HCT116 (cell line): ENCODE results near the gene RSPO4. TPM values are rescaled to one million over a fixed set of nuclear protein-coding genes. Genes with fewer than 3 reads are reported as not detected.

Experiments
- ATAC-seq: fragments of 200-7000 bp; cut with Tn5 transposase; 2 replicates; pipeline ENCODE4 v1.9.1; 2020; ENCODE audit warnings: mild to moderate bottlenecking, moderate library complexity
- BruUV-seq: library from RNA; stranded (reverse); fragments of 400-500 nt; replicated peaks from 2 replicates; lab custom pipeline; 2021; lab: Mats Ljungman, UMichigan
- CTCF ChIA-PET: fragments of 300-600 bp; sonication (Branson Sonifier 250); formaldehyde crosslinking; loops from one replicate; lab custom pipeline; 2021; ENCODE audit warnings: antibody characterized with exemption; lab: Charles Lee
- POLR2A ChIA-PET: fragments of 300-600, 350-600 bp; sonication (Branson Sonifier 250); formaldehyde crosslinking; loops from one replicate; lab custom pipeline; 2021; ENCODE audit warnings: antibody characterized with exemption; lab: Charles Lee
- RAD21 ChIA-PET, 2 experiments: fragments of 300-600 bp; sonication (Branson Sonifier 250); formaldehyde crosslinking; loops; one replicate each; lab custom pipeline; 2023; ENCODE audit warnings: low total read pairs in 2 of 2; ENCODE audit not compliant: uncharacterized antibody in 2 of 2, unreplicated experiment in 2 of 2, low non-redundant PET in 1 of 2; lab: Charles Lee
- DNase-seq: peaks from one replicate; pipeline ENCODE4 v3.0.0-alpha.2; 2010; ENCODE audit warnings: low read depth, low spot score
- H2AFZ ChIP-seq: fragments of 200-600 bp; shearing (Covaris generic), sonication (generic); 2 replicates; pipeline ENCODE4 v1.6.1; 2017; ENCODE audit warnings: low read depth, mixed run types, mixed read lengths, antibody characterized with exemption, low read length; ENCODE audit not compliant: poor library complexity, severe bottlenecking
- H3K27ac ChIP-seq: 2 replicates; pipeline ENCODE4 v1.5.1; 2012; ENCODE audit warnings: low read depth, low read length
- H3K27me3 ChIP-seq: fragments of 200-600 bp; sonication (generic); 2 replicates; pipeline ENCODE4 v1.6.1; 2016; ENCODE audit warnings: mixed run types, low read length, mixed read lengths; ENCODE audit not compliant: insufficient read depth
- H3K36me3 ChIP-seq, 2 experiments: fragments of 200-500 bp in 1 of 2; fragments of 200-600 bp in 1 of 2; sonication (Bioruptor generic) in 1 of 2; sonication (generic) in 1 of 2; 2 replicates each; pipeline versions ENCODE4 v1.5.1 to v1.6.1; 2014 to 2016; ENCODE audit warnings: low read length in 2 of 2, inconsistent platforms in 1 of 2, mixed read lengths in 1 of 2, mixed run types in 1 of 2; ENCODE audit not compliant: insufficient read depth in 2 of 2, control insufficient read depth in 1 of 2
- H3K4me1 ChIP-seq, 2 experiments: fragments of 200-600 bp in 1 of 2; sonication (generic) in 1 of 2; 2 replicates each; pipeline versions ENCODE4 v1.5.1 to v1.6.1; 2012 to 2017; ENCODE audit warnings: low read length in 2 of 2, inconsistent platforms in 1 of 2, mild to moderate bottlenecking in 1 of 2, mixed read lengths in 1 of 2, mixed run types in 1 of 2, moderate library complexity in 1 of 2; ENCODE audit not compliant: insufficient read depth in 2 of 2, control insufficient read depth in 1 of 2
- H3K4me2 ChIP-seq: fragments of 200-600 bp; sonication (generic); 2 replicates; pipeline ENCODE4 v1.6.1; 2017; ENCODE audit warnings: mixed run types, low read length, mixed read lengths
- H3K4me3 ChIP-seq, 2 experiments: fragments of 200-600 bp in 1 of 2; sonication (generic) in 1 of 2; replicated peaks in 1 of 2; 2 replicates each; pipeline ENCODE4 v1.5.1; 2011 to 2016; ENCODE audit warnings: low read length in 2 of 2, control low read depth in 1 of 2, low read depth in 1 of 2, mild to moderate bottlenecking in 1 of 2, mixed read lengths in 1 of 2, mixed run types in 1 of 2
- H3K79me2 ChIP-seq: fragments of 200-600 bp; sonication (generic); 2 replicates; pipeline ENCODE4 v1.6.1; 2017; ENCODE audit warnings: mild to moderate bottlenecking, mixed run types, low read length, moderate library complexity, mixed read lengths; ENCODE audit not compliant: insufficient read depth
- H3K9ac ChIP-seq: fragments of 200-600 bp; sonication (generic); 2 replicates; pipeline ENCODE4 v1.6.1; 2016; ENCODE audit warnings: low read length, mixed read lengths
- H3K9me2 ChIP-seq: fragments of 200-600 bp; sonication (generic), shearing (Covaris generic); 2 replicates; pipeline ENCODE4 v1.6.1; 2017; ENCODE audit warnings: mixed run types, mild to moderate bottlenecking, moderate library complexity; ENCODE audit not compliant: insufficient read depth
- H3K9me3 ChIP-seq, 2 experiments: fragments of 200-500 bp in 1 of 2; fragments of 200-600 bp in 1 of 2; sonication (Bioruptor generic) in 1 of 2; sonication (generic) in 1 of 2; 2 replicates each; pipeline ENCODE4 v1.6.1; 2014 to 2017; ENCODE audit warnings: low read length in 2 of 2, mixed read lengths in 2 of 2, inconsistent platforms in 1 of 2, low read depth in 1 of 2, mild to moderate bottlenecking in 1 of 2, mixed run types in 1 of 2, moderate library complexity in 1 of 2; ENCODE audit not compliant: control insufficient read depth in 1 of 2, insufficient read depth in 1 of 2
- H4K20me1 ChIP-seq: fragments of 200-600 bp; sonication (generic), shearing (Covaris generic); 2 replicates; pipeline ENCODE4 v1.6.1; 2017; ENCODE audit warnings: mixed run types, mild to moderate bottlenecking, moderate library complexity; ENCODE audit not compliant: insufficient read depth
- CTCF ChIP-seq, 3 experiments: fragments of 200-600 bp in 1 of 3; sonication (generic) in 1 of 3; IDR thresholded peaks in 2 of 3; conservative IDR thresholded peaks in 1 of 3; 2 replicates each; pipeline ENCODE4 v1.5.1; 2012 to 2017; ENCODE audit warnings: low read depth in 2 of 3, low read length in 2 of 3, antibody characterized with exemption in 1 of 3, borderline replicate concordance in 1 of 3, control low read depth in 1 of 3, mild to moderate bottlenecking in 1 of 3, mixed read lengths in 1 of 3, mixed run types in 1 of 3, moderate library complexity in 1 of 3; ENCODE audit not compliant: insufficient read depth in 1 of 3
- EGR1 ChIP-seq: IDR thresholded peaks from 2 replicates; pipeline ENCODE4 v1.6.1; 2012; ENCODE audit warnings: low read depth
- FOSL1 ChIP-seq: IDR thresholded peaks from 2 replicates; pipeline ENCODE4 v1.6.1; 2012; ENCODE audit warnings: low read depth
- JUND ChIP-seq: IDR thresholded peaks from 2 replicates; pipeline ENCODE4 v1.6.1; 2012
- MAX ChIP-seq: IDR thresholded peaks from 2 replicates; pipeline ENCODE4 v1.6.1; 2012
- POLR2A ChIP-seq: IDR thresholded peaks from 2 replicates; pipeline ENCODE4 v1.7.0; 2011; ENCODE audit warnings: borderline replicate concordance; ENCODE audit not compliant: insufficient read depth, insufficient read length; ENCODE audit errors: extremely low read depth
- POLR2AphosphoS5 ChIP-seq: IDR thresholded peaks from 2 replicates; pipeline ENCODE4 v1.6.1; 2011; ENCODE audit warnings: mild to moderate bottlenecking, low read depth, low read length, moderate library complexity
- SP1 ChIP-seq: IDR thresholded peaks from 2 replicates; pipeline ENCODE4 v1.6.1; 2012; ENCODE audit warnings: low read depth
- YY1 ChIP-seq: IDR thresholded peaks from 2 replicates; pipeline ENCODE4 v1.6.1; 2011; ENCODE audit warnings: low read length, low read depth, moderate library complexity, mild to moderate bottlenecking; ENCODE audit not compliant: insufficient replicate concordance; ENCODE audit errors: extremely low read depth
- ZFX ChIP-seq: fragments of 450-650 bp; IDR thresholded peaks from 2 replicates; pipeline ENCODE4 v1.6.1; 2017
- intact Hi-C: fragments of 100-400 bp; cut with micrococcal nuclease; formaldehyde crosslinking; loops from 2 replicates; pipeline ENCODE4 v1.10.0; 2022
- total RNA-seq: library from RNA; stranded (reverse); gene quantifications from one replicate; pipeline ENCODE4 v1.2.1, GENCODE V29; 2021; ENCODE audit not compliant: unreplicated experiment
- TF ChIP-seq, protein P1 (sequence below): IDR thresholded peaks from 2 replicates; pipeline ENCODE4 v1.6.1; 2012

Gene RSPO4
- total RNA-seq, 1 experiment from 2014 or later: 0.84 TPM

GRCh38 chr20:916125-916799 lies 85.8 kb downstream of the RSPO4 start, which contains the start of gene ANGPT4:
Gene ANGPT4, minus strand, starts transcription at chr20:916334. Its CDS starts 120 bp downstream, at chr20:916214.
- ATAC-seq: no peak
- H3K9me3 ChIP-seq: no peaks in the 10 kb centered on the region
- no peaks in the 10 kb centered on the region for H3K9me2 ChIP-seq
- H3K36me3 ChIP-seq: no peaks in the 10 kb centered on the region
- TF ChIP-seq SP1 (no peak), YY1 (no peak), EGR1 (no peak), FOSL1 (no peak), MAX (no peak), CTCF (IDR thresholded peaks at IDR 0.05 in 2 of 3, conservative IDR thresholded peaks at IDR 0.05 in 1 of 3; ENCODE audit: borderline replicate concordance in 1 of 3, insufficient read depth in 1 of 3, low read depth in 2 of 3, low read length in 2 of 3) (no peak), POLR2A (no peak), JUND (no peak), POLR2AphosphoS5 (no peak), ZFX (no peak)
- TF ChIP-seq, protein P1, sequence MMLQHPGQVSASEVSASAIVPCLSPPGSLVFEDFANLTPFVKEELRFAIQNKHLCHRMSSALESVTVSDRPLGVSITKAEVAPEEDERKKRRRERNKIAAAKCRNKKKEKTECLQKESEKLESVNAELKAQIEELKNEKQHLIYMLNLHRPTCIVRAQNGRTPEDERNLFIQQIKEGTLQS: no peak
- POLR2A ChIA-PET: no interaction called here
- no TSS peak for BruUV-seq
- H3K27ac ChIP-seq: no peak within 1 kb of the TSS
- no peak within 1 kb of the TSS for H2AFZ ChIP-seq
- H3K79me2 ChIP-seq: no peaks in the 10 kb centered on the region
- CTCF ChIA-PET: no interaction called here
- H3K4me2 ChIP-seq: no peak within 1 kb of the TSS
- H3K9ac ChIP-seq: no peak within 1 kb of the TSS
- RAD21 ChIA-PET: no interaction called here
- no peaks in the 10 kb centered on the region for H4K20me1 ChIP-seq
- intact Hi-C loops: no loop called here
- H3K4me1 ChIP-seq: no peaks in the 10 kb centered on the region; a peak in 1 of 4 replicates
- no peaks in the 10 kb centered on the region for H3K27me3 ChIP-seq
- no peak for DNase-seq
- H3K4me3 ChIP-seq: no peak within 1 kb of the TSS
